A673 (cell line): ENCODE measurements around the gene MASP2.

ENCODE experiments used
- EZH2 ChIP-seq: fragments of 200-600 bp; sonication (generic); IDR thresholded peaks from 2 replicates; pipeline ENCODE4 v1.6.1; 2017; ENCODE audit warnings: borderline replicate concordance, low read depth, mild to moderate bottlenecking, mixed read lengths, antibody characterized with exemption, low read length; ENCODE audit not compliant: poor library complexity, severe bottlenecking
- TF ChIP-seq, protein P1 (sequence below): fragments of 300-800, 200-600 bp; sonication (generic); conservative IDR thresholded peaks from 2 replicates; pipeline ENCODE4 v1.5.1; 2017; ENCODE audit warnings: low read depth, mild to moderate bottlenecking, antibody characterized with exemption, low read length, moderate library complexity, mixed read lengths

DNA sequence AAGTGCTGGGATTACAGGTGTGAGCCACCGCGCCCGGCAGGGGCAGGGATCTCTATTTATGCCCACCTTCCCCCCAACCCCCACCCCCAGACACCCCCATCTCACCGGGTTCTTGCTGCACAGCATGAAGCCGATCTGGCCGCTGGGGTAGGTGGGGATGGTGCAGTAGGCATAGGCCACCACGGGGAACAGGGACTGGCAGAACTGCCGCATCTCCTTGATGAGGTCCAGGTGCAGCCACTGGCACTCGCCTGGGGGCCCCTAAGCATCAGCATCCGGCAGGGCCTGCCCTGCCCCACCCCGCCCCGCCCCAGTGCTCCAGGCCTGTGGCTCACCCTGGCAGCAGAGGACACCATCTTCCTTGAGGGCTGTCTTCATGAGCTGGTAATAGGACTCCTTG lies 8.6 kb upstream of the MASP2 start:
- TF ChIP-seq, protein P1, sequence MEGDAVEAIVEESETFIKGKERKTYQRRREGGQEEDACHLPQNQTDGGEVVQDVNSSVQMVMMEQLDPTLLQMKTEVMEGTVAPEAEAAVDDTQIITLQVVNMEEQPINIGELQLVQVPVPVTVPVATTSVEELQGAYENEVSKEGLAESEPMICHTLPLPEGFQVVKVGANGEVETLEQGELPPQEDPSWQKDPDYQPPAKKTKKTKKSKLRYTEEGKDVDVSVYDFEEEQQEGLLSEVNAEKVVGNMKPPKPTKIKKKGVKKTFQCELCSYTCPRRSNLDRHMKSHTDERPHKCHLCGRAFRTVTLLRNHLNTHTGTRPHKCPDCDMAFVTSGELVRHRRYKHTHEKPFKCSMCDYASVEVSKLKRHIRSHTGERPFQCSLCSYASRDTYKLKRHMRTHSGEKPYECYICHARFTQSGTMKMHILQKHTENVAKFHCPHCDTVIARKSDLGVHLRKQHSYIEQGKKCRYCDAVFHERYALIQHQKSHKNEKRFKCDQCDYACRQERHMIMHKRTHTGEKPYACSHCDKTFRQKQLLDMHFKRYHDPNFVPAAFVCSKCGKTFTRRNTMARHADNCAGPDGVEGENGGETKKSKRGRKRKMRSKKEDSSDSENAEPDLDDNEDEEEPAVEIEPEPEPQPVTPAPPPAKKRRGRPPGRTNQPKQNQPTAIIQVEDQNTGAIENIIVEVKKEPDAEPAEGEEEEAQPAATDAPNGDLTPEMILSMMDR, result no peak
- no peak for TF ChIP-seq EZH2
